WTC11 (cell line): ENCODE measurements around the gene FFAR1. TPM values are rescaled to one million over a fixed set of nuclear protein-coding genes. Genes with fewer than 3 reads are reported as not detected.

Experiments
- ATAC-seq: fragments of 200-7000 bp; cut with Tn5 transposase; 2 replicates; pipeline ENCODE4 v1.10.0; 2021; ENCODE audit warnings: mild to moderate bottlenecking, moderate library complexity
- CTCF ChIA-PET: fragments of 300-600 bp; sonication (Branson Sonifier 250); formaldehyde crosslinking; loops from one replicate; lab custom pipeline; 2021; ENCODE audit warnings: antibody characterized with exemption; lab: Charles Lee
- POLR2A ChIA-PET: fragments of 350-600 bp; sonication (Branson Sonifier 250); formaldehyde crosslinking; loops from one replicate; lab custom pipeline; 2021; ENCODE audit warnings: antibody characterized with exemption; lab: Charles Lee
- DNase-seq: peaks from one replicate; pipeline ENCODE4 v3.0.0; 2021; ENCODE audit warnings: low spot score
- H3K27ac Mint-ChIP-seq: 2 replicates; pipeline ENCODE4 v1.8.0; 2021; ENCODE audit warnings: mixed read lengths
- H3K27me3 Mint-ChIP-seq: 2 replicates; pipeline ENCODE4 v1.8.0; 2021; ENCODE audit warnings: low read depth, mild to moderate bottlenecking, moderate library complexity, mixed read lengths
- H3K36me3 Mint-ChIP-seq: 2 replicates; pipeline ENCODE4 v1.8.0; 2021; ENCODE audit warnings: mixed read lengths
- H3K4me1 Mint-ChIP-seq: 2 replicates; pipeline ENCODE4 v1.8.0; 2022; ENCODE audit warnings: mixed read lengths
- H3K4me3 Mint-ChIP-seq: 2 replicates; pipeline ENCODE4 v1.8.0; 2021; ENCODE audit warnings: mild to moderate bottlenecking, moderate library complexity, mixed read lengths
- H3K9me3 Mint-ChIP-seq: 2 replicates; pipeline ENCODE4 v1.8.0; 2021; ENCODE audit warnings: mixed read lengths
- ATF1 ChIP-seq: sonication (generic); formaldehyde crosslinking; IDR thresholded peaks from 2 replicates; pipeline ENCODE4 v1.8.1; 2023; ENCODE audit warnings: mild to moderate bottlenecking, moderate library complexity, missing genetic modification reagents
- ERG ChIP-seq: fragments of 250-450 bp; sonication (Bioruptor Pico); IDR thresholded peaks from 2 replicates; pipeline ENCODE4 v1.8.0; 2021; ENCODE audit warnings: mild to moderate bottlenecking
- ETV6 ChIP-seq: sonication (generic); formaldehyde crosslinking; IDR thresholded peaks from 2 replicates; pipeline ENCODE4 v1.8.1; 2022; ENCODE audit warnings: mild to moderate bottlenecking, missing genetic modification reagents
- FOXJ3 ChIP-seq: sonication (generic); formaldehyde crosslinking; IDR thresholded peaks from 2 replicates; pipeline ENCODE4 v1.9.0; 2021; ENCODE audit warnings: missing genetic modification reagents, mild to moderate bottlenecking, borderline replicate concordance
- FOXP1 ChIP-seq: sonication (generic); formaldehyde crosslinking; IDR thresholded peaks from 2 replicates; pipeline ENCODE4 v1.8.0; 2022; ENCODE audit warnings: missing genetic modification reagents, mild to moderate bottlenecking, moderate library complexity, borderline replicate concordance
- JAZF1 ChIP-seq: fragments of 250-450 bp; sonication (Bioruptor Pico); IDR thresholded peaks from 2 replicates; pipeline ENCODE4 v1.9.0; 2021; ENCODE audit warnings: moderate library complexity, mild to moderate bottlenecking, inconsistent platforms
- KAT7 ChIP-seq: sonication (generic); formaldehyde crosslinking; IDR thresholded peaks from 2 replicates; pipeline ENCODE4 v1.8.1; 2023; ENCODE audit warnings: missing genetic modification reagents, mild to moderate bottlenecking, borderline replicate concordance
- MXD4 ChIP-seq: fragments of 250-450 bp; sonication (Bioruptor Pico); IDR thresholded peaks from 2 replicates; pipeline ENCODE4 v1.8.0; 2021; ENCODE audit warnings: mild to moderate bottlenecking, moderate library complexity, borderline replicate concordance
- NFATC4 ChIP-seq: fragments of 250-450 bp; sonication (Bioruptor Pico); IDR thresholded peaks from 2 replicates; pipeline ENCODE4 v1.9.0; 2021; ENCODE audit warnings: mild to moderate bottlenecking
- NFYB ChIP-seq: sonication (generic); formaldehyde crosslinking; conservative IDR thresholded peaks from 2 replicates; pipeline ENCODE4 v1.8.0; 2022; ENCODE audit warnings: low read depth, missing genetic modification reagents
- NR2C2 ChIP-seq: sonication (generic); formaldehyde crosslinking; IDR thresholded peaks from 2 replicates; pipeline ENCODE4 v1.8.0; 2022; ENCODE audit warnings: mild to moderate bottlenecking, missing genetic modification reagents
- OVOL2 ChIP-seq: fragments of 250-450 bp; sonication (Bioruptor Pico); IDR thresholded peaks from 2 replicates; pipeline ENCODE4 v1.9.0; 2021; ENCODE audit warnings: mild to moderate bottlenecking, borderline replicate concordance
- RORB ChIP-seq: fragments of 250-450 bp; sonication (Bioruptor Pico); IDR thresholded peaks from 2 replicates; pipeline ENCODE4 v1.9.0; 2021; ENCODE audit warnings: mild to moderate bottlenecking
- TP53 ChIP-seq: sonication (generic); formaldehyde crosslinking; IDR thresholded peaks from 2 replicates; pipeline ENCODE4 v1.8.1; 2023; ENCODE audit warnings: mild to moderate bottlenecking, missing genetic modification reagents
- ZBTB43 ChIP-seq: sonication (generic); formaldehyde crosslinking; IDR thresholded peaks from 2 replicates; pipeline ENCODE4 v1.8.1; 2023; ENCODE audit warnings: mild to moderate bottlenecking, missing genetic modification reagents
- ZMAT4 ChIP-seq: fragments of 250-450 bp; sonication (Bioruptor Pico); IDR thresholded peaks from 2 replicates; pipeline ENCODE4 v1.9.0; 2021; ENCODE audit warnings: mild to moderate bottlenecking
- ZNF121 ChIP-seq: sonication (generic); formaldehyde crosslinking; IDR thresholded peaks from 2 replicates; pipeline ENCODE4 v1.8.0; 2023; ENCODE audit warnings: missing genetic modification reagents
- ZNF219 ChIP-seq: sonication (generic); formaldehyde crosslinking; IDR thresholded peaks from 2 replicates; pipeline ENCODE4 v1.8.0; 2023; ENCODE audit warnings: missing genetic modification reagents, mild to moderate bottlenecking, borderline replicate concordance
- ZNF317 ChIP-seq: sonication (generic); formaldehyde crosslinking; IDR thresholded peaks from 2 replicates; pipeline ENCODE4 v1.8.1; 2023; ENCODE audit warnings: low read depth, mild to moderate bottlenecking, moderate library complexity, missing genetic modification reagents, borderline replicate concordance
- ZNF396 ChIP-seq: fragments of 250-450 bp; sonication (Bioruptor Pico); IDR thresholded peaks from 2 replicates; pipeline ENCODE4 v1.8.0; 2021; ENCODE audit warnings: mild to moderate bottlenecking, moderate library complexity, borderline replicate concordance
- ZNF532 ChIP-seq: fragments of 250-450 bp; sonication (Bioruptor Pico); IDR thresholded peaks from 2 replicates; pipeline ENCODE4 v1.9.0; 2021; ENCODE audit warnings: mild to moderate bottlenecking, borderline replicate concordance
- total RNA-seq: library from RNA; stranded (reverse); gene quantifications from 3 replicates; pipeline ENCODE4 v1.2.3, GENCODE V29; 2021

The FFAR1 gene
- total RNA-seq, 1 experiment from 2014 or later, result 0.07 TPM

- no peak for TF ChIP-seq ZNF532 (CRISPR knock-in tag)
These were observed 33.7 kb upstream of the FFAR1 start (continued) for GRCh38 chr19:35314031-35314430.

GRCh38 chr19:35314858-35315470 lies 32.7 kb upstream of the FFAR1 start:
- CTCF ChIA-PET, result interaction anchor here (0.6 to 1.2 kb wide), 5 partner anchors 8 to 248 kb away, joined by 3 to 4 read pairs (median 3); no protein-coding TSS in a partner anchor
- Mint-ChIP-seq H3K27me3 (no peaks in the 10 kb centered on the region), H3K36me3 (no peaks in the 10 kb centered on the region), H3K27ac (no peak overlapping the region), H3K4me3 (no peak overlapping the region), H3K9me3 (no peaks in the 10 kb centered on the region), H3K4me1 (no peaks in the 10 kb centered on the region)
- ATAC-seq, result no peak
- DNase-seq, result no peak
- TF ChIP-seq ZBTB43 (CRISPR knock-in tag) (no peak), OVOL2 (CRISPR knock-in tag) (no peak), TP53 (CRISPR knock-in tag) (no peak), ATF1 (no peak), ERG (CRISPR knock-in tag) (no peak), FOXJ3 (CRISPR knock-in tag) (no peak), NFATC4 (CRISPR knock-in tag) (no peak), NFYB (no peak), ZMAT4 (no peak), ZNF219 (no peak), KAT7 (CRISPR knock-in tag) (no peak), MXD4 (CRISPR knock-in tag) (no peak), RORB (no peak), ZNF317 (no peak), FOXP1 (CRISPR knock-in tag) (no peak), ZNF396 (CRISPR knock-in tag) (no peak), ZNF121 (CRISPR knock-in tag) (no peak), JAZF1 (CRISPR knock-in tag) (no peak), ETV6 (CRISPR knock-in tag) (no peak), NR2C2 (CRISPR knock-in tag) (no peak)
- POLR2A ChIA-PET, result no interaction called here
